AG09319 (cell line): ENCODE data around the gene DAB2IP.

Source experiments
- DNase-seq: peaks from one replicate; pipeline ENCODE4 v3.0.0-alpha.2; 2010; ENCODE audit warnings: low read depth; ENCODE audit errors: extremely low read depth
- TF ChIP-seq, protein P1 (sequence below): IDR thresholded peaks from 2 replicates; pipeline ENCODE4 v1.5.1; 2011; ENCODE audit warnings: low read depth, mild to moderate bottlenecking, inconsistent platforms, low read length, moderate library complexity

DAB2IP gene

DNA sequence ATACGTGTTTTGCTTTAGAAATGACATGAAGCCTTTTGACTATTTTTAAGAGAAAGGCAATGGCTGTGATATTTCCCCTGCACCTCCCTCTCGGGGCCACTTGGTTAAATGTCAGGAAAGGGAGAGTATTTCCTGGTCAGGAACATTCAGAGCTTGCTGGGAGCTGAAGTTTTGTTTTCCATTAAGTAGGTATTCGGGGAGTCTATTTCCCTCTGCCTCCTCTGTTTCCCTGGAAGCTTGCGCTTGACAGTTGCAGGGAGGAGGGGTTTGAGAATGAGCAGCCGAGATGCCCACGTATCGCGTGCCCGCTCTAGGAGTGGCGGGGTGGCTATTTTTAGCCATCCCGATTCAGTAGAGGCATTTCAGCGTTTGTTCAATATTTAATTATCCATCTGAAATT is 6.7 kb downstream of the DAB2IP start:
- TF ChIP-seq, protein P1, sequence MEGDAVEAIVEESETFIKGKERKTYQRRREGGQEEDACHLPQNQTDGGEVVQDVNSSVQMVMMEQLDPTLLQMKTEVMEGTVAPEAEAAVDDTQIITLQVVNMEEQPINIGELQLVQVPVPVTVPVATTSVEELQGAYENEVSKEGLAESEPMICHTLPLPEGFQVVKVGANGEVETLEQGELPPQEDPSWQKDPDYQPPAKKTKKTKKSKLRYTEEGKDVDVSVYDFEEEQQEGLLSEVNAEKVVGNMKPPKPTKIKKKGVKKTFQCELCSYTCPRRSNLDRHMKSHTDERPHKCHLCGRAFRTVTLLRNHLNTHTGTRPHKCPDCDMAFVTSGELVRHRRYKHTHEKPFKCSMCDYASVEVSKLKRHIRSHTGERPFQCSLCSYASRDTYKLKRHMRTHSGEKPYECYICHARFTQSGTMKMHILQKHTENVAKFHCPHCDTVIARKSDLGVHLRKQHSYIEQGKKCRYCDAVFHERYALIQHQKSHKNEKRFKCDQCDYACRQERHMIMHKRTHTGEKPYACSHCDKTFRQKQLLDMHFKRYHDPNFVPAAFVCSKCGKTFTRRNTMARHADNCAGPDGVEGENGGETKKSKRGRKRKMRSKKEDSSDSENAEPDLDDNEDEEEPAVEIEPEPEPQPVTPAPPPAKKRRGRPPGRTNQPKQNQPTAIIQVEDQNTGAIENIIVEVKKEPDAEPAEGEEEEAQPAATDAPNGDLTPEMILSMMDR = no peak
- DNase-seq = no peak

DNA sequence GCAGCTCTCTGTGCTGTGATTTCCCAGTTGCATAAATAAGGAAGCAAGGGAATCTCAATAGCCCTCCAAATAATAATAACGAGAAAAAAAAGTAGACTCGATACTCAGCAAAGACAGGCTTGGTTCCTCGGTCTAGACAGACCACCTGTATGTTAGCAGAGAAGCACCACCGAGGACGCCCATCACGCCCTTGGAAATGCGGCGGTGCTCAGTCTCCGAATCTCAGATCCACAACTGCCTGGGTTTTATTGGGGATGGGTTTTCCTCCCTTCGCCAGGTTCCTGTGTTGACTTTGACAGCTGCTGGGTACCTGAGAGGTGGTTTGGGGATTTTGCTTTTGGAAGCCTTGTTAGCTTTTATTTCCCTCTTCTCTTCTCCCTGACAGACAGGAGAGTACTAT is 7.2 kb downstream of the DAB2IP start:
- TF ChIP-seq, protein P1 = no peak
- no peak for DNase-seq

DNA sequence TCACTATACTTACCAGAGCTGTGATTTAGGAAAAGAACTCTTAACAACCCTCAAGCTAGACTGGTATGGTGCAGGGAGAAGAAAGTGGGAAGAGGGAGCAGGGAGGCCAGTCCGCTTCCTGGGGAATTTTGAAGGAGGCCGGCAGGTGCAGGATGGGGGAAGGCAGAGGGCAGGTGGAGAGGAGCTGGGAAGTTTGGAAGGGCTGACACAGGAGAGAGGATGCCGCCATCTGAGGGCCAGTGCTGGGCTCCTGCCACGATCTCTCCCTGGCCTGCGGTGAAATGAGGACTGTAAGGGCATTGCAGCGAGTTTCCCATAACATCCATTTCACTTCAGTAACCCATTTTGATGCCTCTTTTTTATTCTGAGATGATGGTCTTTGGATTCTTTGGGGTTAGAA is 8.9 kb downstream of the DAB2IP start:
- no peak for DNase-seq

DNA sequence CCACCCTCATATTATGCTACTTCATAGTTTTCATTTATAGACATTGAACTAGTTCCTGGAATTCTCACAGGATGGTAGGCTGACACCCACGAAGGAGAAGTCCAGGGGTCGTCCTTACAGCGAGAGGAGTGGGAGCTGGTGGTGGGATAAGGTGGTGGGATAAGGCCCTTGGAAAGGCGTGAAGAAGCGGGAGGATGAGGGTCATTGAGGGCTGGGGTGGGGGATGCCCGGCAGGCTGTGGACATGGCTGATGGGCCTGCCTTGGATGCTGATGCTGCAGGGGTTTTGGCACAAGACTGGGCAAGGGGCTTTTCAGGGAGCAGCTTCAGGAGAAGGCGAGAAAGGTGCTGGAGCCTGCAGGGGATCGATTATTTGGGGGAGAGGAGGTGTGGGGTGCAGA is 9.4 kb downstream of the DAB2IP start:
- TF ChIP-seq, protein P1 = no peak
- DNase-seq = no peak

More for the DNA sequence above, 8.9 kb downstream of the DAB2IP start:
- TF ChIP-seq, protein P1 = no peak

DNA sequence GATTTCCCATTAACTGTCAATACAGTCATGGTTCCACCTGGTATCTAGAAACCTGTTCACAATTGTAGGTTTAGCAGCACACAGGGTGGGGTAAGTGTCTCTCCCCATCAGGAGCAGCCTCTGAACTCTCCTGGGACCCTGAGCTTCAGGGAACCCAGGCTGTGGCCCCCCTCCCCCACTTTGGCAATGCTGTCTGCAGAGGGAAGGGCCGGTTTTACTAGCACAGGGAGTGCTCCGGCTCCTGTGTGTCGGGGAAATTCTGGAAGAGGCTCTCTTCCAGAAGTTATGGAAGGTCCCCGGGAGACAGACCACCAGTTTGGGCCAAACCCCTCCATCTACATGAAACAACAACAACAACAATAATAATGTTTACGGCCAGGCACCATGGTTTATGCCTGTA is 9.9 kb downstream of the DAB2IP start:
- TF ChIP-seq, protein P1 = no peak
- DNase-seq = no peak

DNA sequence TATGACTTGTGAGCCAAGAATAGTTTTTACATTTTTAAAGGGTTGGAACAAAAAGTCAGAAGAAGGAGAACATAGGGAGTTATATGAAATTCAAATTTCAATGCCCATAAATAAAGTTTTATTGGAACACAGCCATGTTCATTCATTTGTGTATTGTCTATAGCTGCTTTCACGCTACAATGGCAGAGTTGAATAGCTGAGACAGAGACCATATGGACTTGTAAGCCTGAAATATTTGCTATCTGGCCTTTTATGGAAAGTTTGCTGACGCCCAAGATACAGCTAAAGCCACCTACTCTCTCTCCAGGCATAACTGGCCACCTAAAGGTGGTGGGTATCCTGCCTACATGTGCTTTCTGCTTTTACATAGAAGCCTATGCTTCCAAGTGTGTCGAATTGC is 10.9 kb downstream of the DAB2IP start:
- TF ChIP-seq, protein P1 = no peak
- no peak for DNase-seq

DNA sequence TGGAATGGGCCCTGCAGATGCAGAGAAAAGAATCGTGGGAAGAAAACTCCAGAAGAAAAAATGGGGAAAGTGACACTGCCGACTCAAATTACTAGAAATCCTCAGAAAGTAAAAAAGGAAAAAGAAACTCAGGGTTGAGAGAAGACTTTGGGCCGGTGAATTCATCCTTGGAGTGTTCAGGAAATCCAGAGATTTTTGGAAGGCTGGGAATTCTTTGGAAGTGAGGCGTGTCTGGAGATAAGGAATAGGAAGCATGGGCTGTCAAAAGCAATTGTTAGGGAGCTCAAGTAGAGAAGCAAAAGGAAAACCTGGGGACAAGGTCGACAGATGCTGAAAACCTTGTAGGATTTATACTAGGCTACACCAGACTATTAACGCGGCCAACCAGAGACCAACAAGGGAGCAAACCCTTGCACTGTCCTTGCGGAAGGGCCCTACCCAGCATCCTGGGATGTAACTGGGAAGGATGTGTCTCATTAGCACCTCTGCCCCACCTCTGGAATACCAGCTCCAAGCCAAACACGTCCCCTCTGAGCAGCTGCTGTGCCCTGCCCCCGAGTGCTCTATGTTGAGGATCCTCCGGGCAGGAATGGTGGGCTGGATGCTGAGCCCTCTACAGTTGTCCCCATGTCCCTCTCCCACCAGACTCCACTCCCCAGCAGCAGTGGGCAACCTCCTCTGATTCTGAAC is 11.6 kb downstream of the DAB2IP start:
- TF ChIP-seq, protein P1 = no peak
- no peak for DNase-seq
